Colonic mucosa (tissue), 4 donors: Measurements from ENCODE around the gene ADAMTS14. TPM values are rescaled to one million over a fixed set of nuclear protein-coding genes. Genes with fewer than 3 reads are reported as not detected.

Source experiments
- DNase-seq: peaks from one replicate; pipeline ENCODE4 v3.0.0-alpha.2; 2020
- H3K27ac ChIP-seq: fragments of 200-600 bp; one replicate; pipeline ENCODE4 v1.8.0; 2021
- H3K27me3 ChIP-seq: fragments of 200-600 bp; one replicate; pipeline ENCODE4 v1.8.0; 2021
- H3K36me3 ChIP-seq: fragments of 200-600 bp; one replicate; pipeline ENCODE4 v1.8.0; 2021
- H3K4me1 ChIP-seq: fragments of 200-600 bp; one replicate; pipeline ENCODE4 v1.8.0; 2021; ENCODE audit warnings: mild to moderate bottlenecking
- H3K4me3 ChIP-seq: fragments of 200-600 bp; one replicate; pipeline ENCODE4 v1.8.0; 2021
- H3K9ac ChIP-seq, 2 donors: one replicate each; pipeline ENCODE4 v1.7.0; 2013; ENCODE audit warnings: control low read depth in 2 of 2, low read depth in 2 of 2, low read length in 2 of 2
- H3K9me3 ChIP-seq: fragments of 200-600 bp; one replicate; pipeline ENCODE4 v1.8.0; 2021
- CTCF ChIP-seq: fragments of 200-600 bp; IDR thresholded peaks from one replicate; pipeline ENCODE4 v1.8.0; 2022; ENCODE audit warnings: antibody characterized with exemption, mild to moderate bottlenecking
- intact Hi-C: fragments of 100-400 bp; cut with DNase I; formaldehyde crosslinking; loops from one replicate; pipeline ENCODE4 v1.14.1; 2022
- total RNA-seq, 2 donors: library from RNA; stranded (reverse); fragmentation: NEBNext Ultra II Directional in 1 of 2; extraction: Animal tissue kit (Norgen Biotek cat#: 25700) in 1 of 2; gene quantifications; one replicate each; pipeline ENCODE4 v1.2.1, GENCODE V29; 2021
- donor health status: healthy.
- donor health status: DM: no; HTN: no; CAD: no.
- donor health status: DM: no; HTN: no; CAD: no.

The ADAMTS14 gene
- total RNA-seq, 2 donors from 2014 or later: 0.93 to 1.5 TPM

GRCh38 chr10:70780772-70781171 is 108.5 kb downstream of the ADAMTS14 start:
- TF ChIP-seq CTCF: no peak
- H3K27ac ChIP-seq: no peak overlapping the region
- H3K27me3 ChIP-seq: no peaks in the 10 kb centered on the region
- no peaks in the 10 kb centered on the region for H3K36me3 ChIP-seq
- H3K9ac ChIP-seq: no peak overlapping the region
- DNase-seq: no peak
- H3K4me3 ChIP-seq: no peak overlapping the region
- H3K4me1 ChIP-seq: no peaks in the 10 kb centered on the region
- H3K9me3 ChIP-seq: no peaks in the 10 kb centered on the region
- intact Hi-C loops: no loop called here

- intact Hi-C loops: no loop called here
- Histone ChIP-seq H3K27me3 (no peaks in the 10 kb centered on the region), H3K4me1 (no peaks in the 10 kb centered on the region), H3K9me3 (no peaks in the 10 kb centered on the region), H3K4me3 (no peak overlapping the region), H3K36me3 (no peaks in the 10 kb centered on the region), H3K27ac (no peak overlapping the region), H3K9ac (no peak overlapping the region)
- no peak for DNase-seq
- TF ChIP-seq CTCF: no peak
These were observed 109.2 kb downstream of the ADAMTS14 start for GRCh38 chr10:70781461-70782051.

- TF ChIP-seq CTCF: no peak
- Histone ChIP-seq H3K27ac (no peak overlapping the region), H3K4me3 (no peak overlapping the region), H3K9me3 (no peaks in the 10 kb centered on the region), H3K36me3 (no peaks in the 10 kb centered on the region), H3K9ac (no peak overlapping the region), H3K27me3 (no peaks in the 10 kb centered on the region), H3K4me1 (no peaks in the 10 kb centered on the region)
- intact Hi-C loops: no loop called here
- DNase-seq: no peak
These were observed 109.9 kb downstream of the ADAMTS14 start for GRCh38 chr10:70782086-70782745.

GRCh38 chr10:70782746-70783680 is 110.7 kb downstream of the ADAMTS14 start:
- TF ChIP-seq CTCF: no peak
- no peaks in the 10 kb centered on the region for H3K9me3 ChIP-seq
- H3K27ac ChIP-seq: no peak overlapping the region
- H3K9ac ChIP-seq: no peak overlapping the region
- no peaks in the 10 kb centered on the region for H3K36me3 ChIP-seq
- H3K4me1 ChIP-seq: no peaks in the 10 kb centered on the region
- no peak overlapping the region for H3K4me3 ChIP-seq
- no peaks in the 10 kb centered on the region for H3K27me3 ChIP-seq
- intact Hi-C loops: no loop called here
- DNase-seq: no peak

- intact Hi-C loops: no loop called here
These were observed 111.7 kb downstream of the ADAMTS14 start for GRCh38 chr10:70784016-70784415.

More at GRCh38 chr10:70784016-70784415, 111.7 kb downstream of the ADAMTS14 start:
- Histone ChIP-seq H3K9me3 (no peaks in the 10 kb centered on the region), H3K9ac (no peak overlapping the region), H3K36me3 (no peaks in the 10 kb centered on the region), H3K27ac (no peak overlapping the region), H3K4me3 (no peak overlapping the region), H3K27me3 (no peaks in the 10 kb centered on the region), H3K4me1 (no peaks in the 10 kb centered on the region)
- DNase-seq: no peak
- no peak for TF ChIP-seq CTCF
